Retinal pigment epithelial cell (primary cell): ENCODE data around the gene S1PR2.
"Not testable (repeated sequence)": the region's sequence is repeated elsewhere in the genome, so short reads cannot be mapped to it uniquely, and the experiment has no call there.

Source experiments
- DNase-seq: peaks from one replicate; pipeline ENCODE4 v3.0.0-alpha.2; 2010; ENCODE audit warnings: low read depth
- H3K4me3 ChIP-seq: 2 replicates; pipeline ENCODE4 v1.5.1; 2011; ENCODE audit warnings: mild to moderate bottlenecking, low read length, control low read depth, moderate library complexity
- TF ChIP-seq, protein P1 (sequence below): conservative IDR thresholded peaks from 2 replicates; pipeline ENCODE4 v1.5.1; 2011; ENCODE audit warnings: low read depth, low read length, control low read depth, inconsistent platforms

The S1PR2 gene

DNA sequence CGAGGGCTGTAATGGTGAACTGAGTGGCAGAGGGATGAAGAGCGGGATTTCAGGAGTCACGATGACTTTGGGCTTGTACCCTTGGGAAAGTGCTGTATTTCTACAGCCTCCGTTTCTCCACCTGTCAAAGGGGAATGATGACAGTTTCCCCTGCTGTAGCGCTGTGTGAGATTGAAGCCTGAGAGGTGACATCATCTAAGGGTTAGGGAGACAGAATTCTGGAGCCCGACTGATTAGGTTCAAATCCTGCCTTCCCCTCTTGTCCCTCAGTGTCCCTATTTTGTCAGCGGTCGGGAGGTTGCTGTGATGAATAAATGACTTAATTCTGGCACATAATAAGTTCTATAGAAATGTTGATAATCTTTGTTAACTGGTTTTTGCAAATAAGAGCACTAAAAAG is 21.6 kb upstream of the S1PR2 start:
- no peak for DNase-seq
- TF ChIP-seq, protein P1, sequence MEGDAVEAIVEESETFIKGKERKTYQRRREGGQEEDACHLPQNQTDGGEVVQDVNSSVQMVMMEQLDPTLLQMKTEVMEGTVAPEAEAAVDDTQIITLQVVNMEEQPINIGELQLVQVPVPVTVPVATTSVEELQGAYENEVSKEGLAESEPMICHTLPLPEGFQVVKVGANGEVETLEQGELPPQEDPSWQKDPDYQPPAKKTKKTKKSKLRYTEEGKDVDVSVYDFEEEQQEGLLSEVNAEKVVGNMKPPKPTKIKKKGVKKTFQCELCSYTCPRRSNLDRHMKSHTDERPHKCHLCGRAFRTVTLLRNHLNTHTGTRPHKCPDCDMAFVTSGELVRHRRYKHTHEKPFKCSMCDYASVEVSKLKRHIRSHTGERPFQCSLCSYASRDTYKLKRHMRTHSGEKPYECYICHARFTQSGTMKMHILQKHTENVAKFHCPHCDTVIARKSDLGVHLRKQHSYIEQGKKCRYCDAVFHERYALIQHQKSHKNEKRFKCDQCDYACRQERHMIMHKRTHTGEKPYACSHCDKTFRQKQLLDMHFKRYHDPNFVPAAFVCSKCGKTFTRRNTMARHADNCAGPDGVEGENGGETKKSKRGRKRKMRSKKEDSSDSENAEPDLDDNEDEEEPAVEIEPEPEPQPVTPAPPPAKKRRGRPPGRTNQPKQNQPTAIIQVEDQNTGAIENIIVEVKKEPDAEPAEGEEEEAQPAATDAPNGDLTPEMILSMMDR = no peak
- peak overlapping the region; percentile 82 for H3K4me3 ChIP-seq

DNA sequence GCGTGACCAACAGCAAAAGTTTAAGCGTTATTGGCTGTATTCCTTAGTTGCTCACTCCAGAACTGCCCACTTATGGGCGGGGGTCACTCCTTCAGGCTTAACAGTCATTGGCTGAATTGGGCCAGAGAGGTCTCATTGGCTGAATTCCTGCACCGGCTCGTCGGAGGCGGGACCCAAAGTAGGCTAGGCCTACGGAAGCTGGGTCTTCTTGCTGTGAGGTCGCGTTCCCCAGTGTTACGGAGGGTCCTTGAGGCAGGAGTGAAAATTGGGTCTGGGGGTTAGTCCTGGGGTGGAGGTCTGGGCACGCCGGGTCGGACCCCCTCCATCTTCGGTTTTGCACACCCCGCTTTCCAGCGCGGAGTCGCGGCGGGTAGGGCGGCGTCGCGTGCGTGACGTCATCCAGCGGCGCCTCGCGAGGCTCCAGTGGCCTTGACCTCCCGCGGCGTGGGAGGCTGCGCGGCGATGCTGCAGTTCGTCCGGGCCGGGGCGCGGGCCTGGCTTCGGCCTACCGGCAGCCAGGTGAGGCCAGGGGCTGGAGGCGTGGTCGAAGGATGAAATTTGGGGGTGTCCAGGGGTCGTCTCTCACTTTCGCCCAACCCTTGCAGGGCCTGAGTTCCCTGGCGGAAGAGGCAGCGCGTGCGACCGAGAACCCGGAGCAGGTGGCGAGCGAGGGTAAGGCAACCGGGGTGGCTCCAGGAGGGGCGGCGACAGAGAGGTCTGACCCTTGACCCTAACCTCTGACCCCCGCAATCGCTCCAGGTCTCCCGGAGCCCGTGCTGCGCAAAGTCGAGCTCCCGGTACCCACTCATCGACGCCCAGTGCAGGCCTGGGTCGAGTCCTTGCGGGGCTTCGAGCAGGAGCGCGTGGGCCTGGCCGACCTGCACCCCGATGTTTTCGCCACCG is 20.9 kb upstream of the S1PR2 start, which contains the start of gene MRPL4:
Gene MRPL4, plus strand, starts transcription at position 423 of the 903 bp plus-strand sequence. Its CDS starts 40 bp downstream, at position 463.
- peak; percentile 96 for DNase-seq
- TF ChIP-seq, protein P1 = no peak
- H3K4me3 ChIP-seq = peak within 1 kb of the TSS; percentile 82

DNA sequence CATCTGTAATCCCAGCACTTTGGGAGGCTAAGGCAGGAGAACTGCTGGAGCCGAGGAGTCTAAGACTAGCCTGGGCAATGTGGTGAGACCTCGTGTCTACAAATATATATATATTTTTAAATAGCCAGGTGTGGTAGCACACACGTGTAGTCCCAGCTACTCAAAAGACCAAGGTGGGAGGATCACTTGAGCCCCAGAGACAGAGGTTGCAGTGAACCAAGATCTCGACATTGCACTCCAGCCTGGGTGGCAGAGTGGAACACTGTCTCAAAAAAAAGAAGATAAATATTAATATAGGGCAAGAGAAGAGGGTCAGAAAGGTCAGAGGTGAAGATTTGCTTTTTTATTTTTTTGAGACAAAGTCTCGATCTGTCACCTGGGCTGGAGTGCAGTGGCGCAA is 15.4 kb upstream of the S1PR2 start:
- H3K4me3 ChIP-seq = no peak overlapping the region
- DNase-seq = no peak
- TF ChIP-seq, protein P1 = no peak

DNA sequence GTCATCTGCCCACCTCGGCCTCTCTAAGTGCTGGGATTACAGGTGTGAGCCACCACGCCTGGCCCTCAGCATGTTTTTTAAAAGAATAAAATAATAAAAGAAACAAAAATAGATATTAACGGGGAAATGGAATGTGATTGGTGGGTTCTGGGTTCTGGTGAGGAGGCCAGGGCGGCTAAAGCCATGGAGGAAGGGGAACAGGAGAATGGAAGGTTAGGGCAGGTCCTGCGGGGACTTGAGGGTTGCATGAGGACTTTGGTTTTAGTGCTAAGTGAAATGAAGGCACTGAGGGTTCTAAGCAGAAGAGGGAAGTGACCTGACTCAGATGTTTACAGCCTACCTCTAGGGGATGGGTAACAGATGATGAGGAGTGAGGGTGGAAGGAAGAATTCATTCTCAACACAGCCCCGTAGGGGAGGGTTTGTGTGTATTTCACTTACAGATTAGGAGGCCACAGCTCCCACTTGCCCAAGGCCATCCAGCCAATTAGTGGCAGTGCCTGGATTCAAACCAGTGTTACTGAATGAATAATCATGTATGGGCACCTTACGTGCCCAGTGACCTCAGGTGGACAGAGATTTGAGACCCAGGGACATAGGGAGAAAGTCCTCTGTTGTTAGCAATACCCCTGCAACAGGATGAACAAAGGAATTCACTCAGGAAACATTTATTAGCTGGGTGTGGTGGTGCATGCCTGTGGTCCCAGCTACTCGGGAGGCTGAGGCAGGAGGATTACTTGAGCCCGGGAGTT is 14.2 kb upstream of the S1PR2 start:
- DNase-seq = no peak
- TF ChIP-seq, protein P1 = no peak
- no peak overlapping the region for H3K4me3 ChIP-seq

DNA sequence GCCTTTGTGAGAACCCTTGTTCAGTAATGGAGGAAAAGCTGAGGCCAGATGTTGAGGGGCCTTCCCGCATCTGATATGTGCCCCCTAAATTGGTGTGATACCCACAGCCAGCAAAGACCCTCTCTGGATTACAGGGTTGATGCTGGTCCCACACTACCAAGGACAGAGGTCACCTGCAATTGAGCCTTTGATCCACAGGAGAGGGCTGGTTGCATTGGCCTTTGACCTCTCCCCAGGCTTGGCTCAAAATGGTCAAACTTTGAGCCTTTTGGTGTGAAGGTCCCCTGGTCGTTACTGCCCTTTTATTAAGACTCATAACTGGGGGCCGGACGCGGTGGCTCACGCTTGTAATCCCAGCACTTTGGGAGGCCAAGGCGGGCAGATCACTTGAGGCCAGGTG is 12.5 kb upstream of the S1PR2 start:
- DNase-seq = no peak
- TF ChIP-seq, protein P1 = no peak
- no peak overlapping the region for H3K4me3 ChIP-seq

DNA sequence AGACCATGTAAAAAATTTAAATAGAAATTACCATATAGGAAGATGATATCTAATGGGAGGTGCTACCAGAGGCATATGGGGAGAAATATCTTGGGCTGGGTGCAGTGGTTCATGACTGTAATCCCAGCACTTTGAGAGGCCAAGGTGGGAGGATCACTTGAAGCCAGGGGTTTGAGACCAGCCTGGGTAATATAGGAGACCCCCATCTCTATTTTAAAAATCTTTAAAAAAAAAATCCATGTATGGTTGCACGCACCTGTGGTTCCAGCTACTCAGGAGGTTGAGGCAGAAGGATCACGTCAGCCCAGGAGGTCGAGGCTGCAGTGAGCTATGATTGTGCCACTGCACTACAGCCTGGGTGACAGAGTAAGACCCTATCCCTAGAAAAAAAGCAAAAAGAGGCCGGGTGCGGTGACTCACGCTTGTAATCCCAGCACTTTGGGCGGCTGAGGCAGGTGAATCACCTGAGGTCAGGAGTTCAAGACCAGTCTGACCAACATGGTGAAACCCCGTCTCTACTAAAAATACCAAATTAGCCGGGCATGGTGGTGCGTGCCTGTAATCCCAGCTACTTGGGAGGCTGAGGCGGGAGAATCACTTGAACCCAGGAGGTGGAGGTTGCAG is 10.8 kb upstream of the S1PR2 start:
- not testable (repeated sequence) for DNase-seq, H3K4me3 ChIP-seq

DNA sequence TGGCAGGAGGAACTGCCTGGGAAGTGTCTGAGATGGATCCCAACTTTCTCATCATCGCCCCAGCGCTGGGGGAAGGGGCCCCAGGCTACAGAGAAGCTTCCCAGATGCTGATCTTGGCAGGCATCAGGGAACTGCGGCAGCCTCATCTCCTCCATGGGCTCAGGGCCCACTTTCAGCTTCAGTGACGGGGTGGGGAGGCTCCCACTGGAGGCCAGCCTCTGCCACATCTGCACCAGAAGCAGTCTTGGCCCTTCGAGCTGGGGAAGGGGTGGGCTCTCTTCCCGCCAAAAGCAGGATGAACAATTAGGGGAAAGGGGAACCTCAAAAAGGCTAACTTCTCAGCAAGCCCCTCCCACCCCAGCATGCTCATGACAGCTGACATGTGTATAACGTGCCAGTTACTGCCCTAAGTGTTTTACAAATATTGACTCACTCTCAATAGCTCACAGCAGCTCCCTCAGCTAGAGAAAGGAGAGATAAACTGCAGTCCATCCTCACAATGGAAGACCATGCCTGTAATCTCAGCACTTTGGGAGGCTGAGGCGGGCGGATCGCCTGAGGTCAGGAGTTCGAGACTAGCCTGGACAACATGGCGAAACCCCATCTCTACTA is 7.1 kb upstream of the S1PR2 start:
- TF ChIP-seq, protein P1 = no peak
- H3K4me3 ChIP-seq = no peak overlapping the region
- no peak for DNase-seq
